H1 (cell line): ENCODE results near the gene LYRM4. TPM values are rescaled to one million over a fixed set of nuclear protein-coding genes. Genes with fewer than 3 reads are reported as not detected.

ENCODE experiments used
- CBX8 ChIP-seq: fragments of 300-800, 300-1000 bp; sonication (generic); IDR thresholded peaks from 2 replicates; pipeline ENCODE4 v1.7.1; 2016; ENCODE audit warnings: low read depth, low read length, borderline replicate concordance
- CHD2 ChIP-seq: IDR thresholded peaks from 2 replicates; pipeline ENCODE4 v1.6.1; 2012; ENCODE audit warnings: low read length, improper control_type of control experiment
- CHD7 ChIP-seq: fragments of 300-600 bp; sonication (generic); IDR thresholded peaks from 2 replicates; pipeline ENCODE4 v1.7.1; 2012; ENCODE audit warnings: low read length, moderate library complexity, mild to moderate bottlenecking, inconsistent platforms; ENCODE audit not compliant: insufficient replicate concordance
- HDAC6 ChIP-seq: IDR thresholded peaks from one replicate; pipeline ENCODE4 v1.7.1; 2012; ENCODE audit warnings: low read depth, mild to moderate bottlenecking, inconsistent platforms, low read length, moderate library complexity
- POLR2A ChIP-seq, 2 experiments: IDR thresholded peaks; 1 replicate in 1 of 2; 2 replicates in 1 of 2; pipeline ENCODE4 v1.6.1; 2011; ENCODE audit warnings: low read depth in 2 of 2, low read length in 2 of 2, mild to moderate bottlenecking in 2 of 2; ENCODE audit errors: control extremely low read depth in 1 of 2
- RBBP5 ChIP-seq: IDR thresholded peaks from 2 replicates; pipeline ENCODE4 v1.7.1; 2012; ENCODE audit warnings: low read depth, mild to moderate bottlenecking, inconsistent platforms, low read length, moderate library complexity, borderline replicate concordance
- SUZ12 ChIP-seq: fragments of 200-600 bp; sonication (generic); IDR thresholded peaks from 2 replicates; pipeline ENCODE4 v1.6.1; 2012; ENCODE audit warnings: mild to moderate bottlenecking, inconsistent platforms, low read length, moderate library complexity, mixed read lengths
- YY1 ChIP-seq: IDR thresholded peaks from 2 replicates; pipeline ENCODE4 v1.6.1; 2011; ENCODE audit warnings: low read depth, mild to moderate bottlenecking, low read length
- polyA plus RNA-seq, 7 experiments: library from polyadenylated mRNA; depleted of rRNA in 3 of 7; stranded (reverse) in 5 of 7; unstranded in 2 of 7; fragments of >200 nt in 5 of 7; fragments of 200-250 nt in 2 of 7; gene quantifications; 1 replicate in 5 of 7; 2 replicates in 1 of 7; 4 replicates in 1 of 7; pipeline versions ENCODE4 v1.2.1 to v1.2.3, GENCODE V29; 2011 to 2013; ENCODE audit warnings: missing spikeins in 2 of 7, mixed read lengths in 2 of 7
- total RNA-seq: library from RNA; stranded (reverse); fragmentation: NEBNext Ultra II Directional; extraction: Animal tissue kit (Norgen Biotek cat#: 25700); gene quantifications from 2 replicates; pipeline ENCODE4 v1.2.1, GENCODE V29; 2021
- TF ChIP-seq, protein P1 (sequence below): IDR thresholded peaks from 2 replicates; pipeline ENCODE4 v1.6.1; 2011; ENCODE audit warnings: low read depth, mild to moderate bottlenecking, low read length; ENCODE audit not compliant: insufficient read depth

Gene LYRM4
- total and polyA plus RNA-seq, 2 of the 8 experiments (the other 6 are each of a cell fraction or from before 2014, with no cell fraction given) = 56.6 to 62.8 TPM

DNA sequence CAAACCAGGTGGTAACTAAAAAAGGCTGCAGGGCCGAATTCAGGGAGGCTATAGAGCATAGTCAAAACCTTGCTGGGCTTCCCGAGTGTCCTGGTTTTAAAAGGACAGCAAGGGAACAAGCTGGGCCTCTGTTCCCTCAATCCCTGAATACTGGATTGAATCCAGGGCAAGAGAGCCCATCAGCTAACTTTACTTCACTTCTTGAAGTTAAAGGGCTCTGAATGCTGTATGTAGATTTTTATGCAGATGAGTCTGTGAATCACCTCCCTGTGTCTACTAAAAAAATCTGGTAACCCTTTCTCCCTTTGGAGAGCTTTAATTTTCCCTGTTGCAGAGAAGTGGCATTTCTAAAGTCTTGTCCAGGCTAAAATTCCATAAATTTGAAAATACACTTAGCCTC, 29.5 kb downstream of the LYRM4 start (continued):
- TF ChIP-seq CHD7 = no peak
- no peak for TF ChIP-seq RBBP5
- TF ChIP-seq YY1 = no peak
- TF ChIP-seq POLR2A (IDR thresholded peaks at IDR 0.05; ENCODE audit: control extremely low read depth in 1 of 2, low read depth in 2 of 2, low read length in 2 of 2) = no peak
- TF ChIP-seq SUZ12 = no peak
- no peak for TF ChIP-seq HDAC6
- TF ChIP-seq CHD2 = no peak
- no peak for TF ChIP-seq CBX8
- TF ChIP-seq, protein P1, sequence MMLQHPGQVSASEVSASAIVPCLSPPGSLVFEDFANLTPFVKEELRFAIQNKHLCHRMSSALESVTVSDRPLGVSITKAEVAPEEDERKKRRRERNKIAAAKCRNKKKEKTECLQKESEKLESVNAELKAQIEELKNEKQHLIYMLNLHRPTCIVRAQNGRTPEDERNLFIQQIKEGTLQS = no peak
